Left cardiac atrium (tissue), 4 donors: ENCODE results near the gene CD300LB. TPM values are rescaled to one million over a fixed set of nuclear protein-coding genes. Genes with fewer than 3 reads are reported as not detected.

Source experiments
- ATAC-seq, 2 donors: fragments of 200-7000 bp; cut with Tn5 transposase; one replicate each; pipeline ENCODE4 v1.9.1; 2020; ENCODE audit warnings: mild to moderate bottlenecking in 2 of 2, moderate library complexity in 2 of 2
- DNase-seq: peaks from one replicate; pipeline ENCODE4 v3.0.0-alpha.2; 2020
- intact Hi-C, 2 donors: fragments of 100-400 bp; cut with DNase I; formaldehyde crosslinking; loops; one replicate each; pipeline versions ENCODE4 v1.14.1 to v1.15.1; 2022 to 2023
- total RNA-seq, 2 donors: library from RNA; stranded (reverse); fragmentation: NEBNext Ultra II Directional; extraction: Animal tissue kit (Norgen Biotek cat#: 25700); gene quantifications; one replicate each; pipeline ENCODE4 v1.2.1, GENCODE V29; 2021
- donor health status: DM: no; HTN: yes; CAD: no.
- donor health status: DM: no; HTN: yes; CAD: no; lungs with severe emphysema.
- donor health status: DM: yes; HTN: yes; CAD: no.
- donor health status: Dilated cardiomyopathy.

CD300LB gene
- total RNA-seq, 2 donors from 2014 or later: 0.29 to 0.32 TPM

GRCh38 chr17:74473294-74473693 lies 58.0 kb downstream of the CD300LB start:
- intact Hi-C loops: no loop called here
- no peak for DNase-seq
- ATAC-seq: no peak

- intact Hi-C loops: no loop called here
These were observed 58.4 kb downstream of the CD300LB start for GRCh38 chr17:74472890-74473289.

GRCh38 chr17:74471341-74471740 lies 59.9 kb downstream of the CD300LB start:
- ATAC-seq: no peak
- intact Hi-C loops: no loop called here
- DNase-seq: no peak

More at GRCh38 chr17:74472890-74473289, 58.4 kb downstream of the CD300LB start:
- ATAC-seq (no peak), DNase-seq (no peak)

Other genes starting within 250 kb of the CD300LB start
- 1 to 10 TPM in 1 of 2 donors, under 1 TPM in 1; 0.62 to 1.6 TPM for gene KIF19, start 205.2 kb downstream of the CD300LB start, total RNA-seq
- gene BTBD17, start 169.6 kb downstream of the CD300LB start, total RNA-seq: not detected
- under 1 TPM in 1 of 2 donors, not detected in 1; 0.15 TPM for gene GPR142, start 164.0 kb downstream of the CD300LB start, total RNA-seq
- gene GPRC5C, start 99.4 kb downstream of the CD300LB start, total RNA-seq: 10 to 100 TPM; 24.2 to 25.9 TPM
- gene CD300A, start 64.8 kb downstream of the CD300LB start, total RNA-seq: 1 to 10 TPM; 2.9 to 5.7 TPM
- gene CD300C, start 14.6 kb upstream of the CD300LB start, total RNA-seq: 1 to 10 TPM; 1.6 to 2.1 TPM
- not detected for gene CD300H, start 36.0 kb upstream of the CD300LB start, total RNA-seq
- not detected for gene CD300LD, start 60.8 kb upstream of the CD300LB start, total RNA-seq
- 1 to 10 TPM in 1 of 2 donors, under 1 TPM in 1; 0.65 to 1.4 TPM for gene CD300E, start 92.3 kb upstream of the CD300LB start, total RNA-seq
- gene CD300LF, start 181.4 kb upstream of the CD300LB start, total RNA-seq: under 1 TPM; 0.41 to 0.44 TPM
- 1 to 10 TPM in 1 of 2 donors, under 1 TPM in 1; 0.58 to 3.2 TPM for gene RAB37, start 205.8 kb upstream of the CD300LB start, total RNA-seq
- gene NHERF1, start 217.2 kb upstream of the CD300LB start, total RNA-seq: 10 to 100 TPM; 15.1 to 18.5 TPM
- 10 to 100 TPM; 23.7 to 34.7 TPM for gene NAT9, start 244.9 kb upstream of the CD300LB start, total RNA-seq